LNCAP (cell line): ENCODE data around the gene KCNJ3.

Experiments
- CTCF ChIP-seq: fragments of 450-650 bp; IDR thresholded peaks from 2 replicates; pipeline ENCODE4 v1.5.1; 2017; ENCODE audit warnings: mild to moderate bottlenecking

KCNJ3 gene

GRCh38 chr2:154901063-154901462 is 202.6 kb downstream of the KCNJ3 start:
- TF ChIP-seq CTCF, result no peak
